GM12878 (cell line): ENCODE measurements around the gene GHSR. TPM values are rescaled to one million over a fixed set of nuclear protein-coding genes. Genes with fewer than 3 reads are reported as not detected.

Experiments
- ATAC-seq: fragments of 200-7000 bp; cut with Tn5 transposase; 3 replicates; pipeline ENCODE4 v1.9.1; 2020; ENCODE audit warnings: mild to moderate bottlenecking, moderate library complexity
- BruUV-seq: library from RNA; stranded (reverse); fragments of 400-500 nt; replicated peaks from 2 replicates; lab custom pipeline; 2021; lab: Mats Ljungman, UMichigan
- CTCF ChIA-PET: fragments of 300-600 bp; sonication (Branson Sonifier 250); formaldehyde crosslinking; extraction: SDS; loops from one replicate; lab custom pipeline; 2021; ENCODE audit warnings: inconsistent platforms; lab: Yijun Ruan, JAX
- POLR2A ChIA-PET: fragments of 350-600 bp; formaldehyde crosslinking; extraction: SDS; loops from one replicate; lab custom pipeline; 2021; ENCODE audit warnings: inconsistent platforms; lab: Charles Lee
- RAD21 ChIA-PET: fragments of 300-600 bp; sonication (Branson Sonifier 250); formaldehyde crosslinking; loops from one replicate; lab custom pipeline; 2023; ENCODE audit warnings: antibody characterized with exemption; ENCODE audit not compliant: unreplicated experiment; lab: Charles Lee
- SMC1A ChIA-PET: fragments of 300-600 bp; sonication (Branson Sonifier 250); formaldehyde crosslinking; loops from one replicate; lab custom pipeline; 2023; ENCODE audit not compliant: unreplicated experiment, uncharacterized antibody; lab: Charles Lee
- DNase-seq: peaks from one replicate; pipeline ENCODE4 v3.0.0-alpha.2; 2011; ENCODE audit warnings: low read depth, low spot score
- FAIRE-seq: peaks from 3 replicates; lab custom pipeline; 2011; peaks lifted over from hg19 to GRCh38; lab: Jason Lieb, UNC
- H2AFZ ChIP-seq: 2 replicates; pipeline ENCODE4 v1.6.0; 2011; ENCODE audit warnings: low read depth, low read length, control low read depth; ENCODE audit not compliant: control insufficient read depth
- H3K27ac ChIP-seq: 2 replicates; pipeline ENCODE4 v1.5.1; 2011; ENCODE audit warnings: control low read depth; ENCODE audit not compliant: control insufficient read depth, insufficient read depth
- H3K27me3 ChIP-seq, 2 experiments: replicated peaks in 1 of 2; 2 replicates each; pipeline versions ENCODE4 v1.6.0 to v1.6.1; 2011; ENCODE audit warnings: low read length in 1 of 2; ENCODE audit not compliant: control insufficient read depth in 2 of 2, insufficient read depth in 2 of 2
- H3K36me3 ChIP-seq, 2 experiments: 2 replicates each; pipeline ENCODE4 v1.5.1; 2011; ENCODE audit warnings: low read length in 1 of 2; ENCODE audit not compliant: control insufficient read depth in 2 of 2, insufficient read depth in 2 of 2
- H3K4me1 ChIP-seq: 2 replicates; pipeline ENCODE4 v1.6.1; 2011; ENCODE audit warnings: mild to moderate bottlenecking, low read length, moderate library complexity, mixed read lengths; ENCODE audit not compliant: control insufficient read depth, insufficient read depth
- H3K4me2 ChIP-seq: 2 replicates; pipeline ENCODE4 v1.6.0; 2011; ENCODE audit warnings: control low read depth; ENCODE audit not compliant: control insufficient read depth, insufficient read depth
- H3K4me3 ChIP-seq: fragments of 200-600 bp; sonication (generic); 2 replicates; pipeline ENCODE4 v1.5.1; 2016
- H3K79me2 ChIP-seq: 2 replicates; pipeline ENCODE4 v1.6.0; 2011; ENCODE audit warnings: low read length; ENCODE audit not compliant: control insufficient read depth, insufficient read depth
- H3K9ac ChIP-seq: 2 replicates; pipeline ENCODE4 v1.8.0; 2011; ENCODE audit warnings: low read length, control low read depth, mixed read lengths; ENCODE audit not compliant: control insufficient read depth, insufficient read depth
- H3K9me3 ChIP-seq: replicated peaks from 3 replicates; pipeline ENCODE4 v1.5.1; 2011; ENCODE audit warnings: mild to moderate bottlenecking, low read length; ENCODE audit not compliant: control insufficient read depth, insufficient read depth
- H4K20me1 ChIP-seq: 2 replicates; pipeline ENCODE4 v1.6.0; 2011; ENCODE audit not compliant: control insufficient read depth, insufficient read depth
- IRF3 ChIP-seq: fragments of 450-650 bp; IDR thresholded peaks from 2 replicates; pipeline ENCODE4 v1.6.1; 2014; ENCODE audit warnings: mild to moderate bottlenecking
- IRF5 ChIP-seq: fragments of 450-650 bp; IDR thresholded peaks from 2 replicates; pipeline ENCODE4 v1.6.1; 2017; ENCODE audit warnings: borderline replicate concordance
- NBN ChIP-seq: fragments of 450-650 bp; IDR thresholded peaks from 2 replicates; pipeline ENCODE4 v1.6.1; 2016
- NR2F1 ChIP-seq: fragments of 450-650 bp; conservative IDR thresholded peaks from 2 replicates; pipeline ENCODE4 v1.6.1; 2017; ENCODE audit warnings: mild to moderate bottlenecking
- PAX8 ChIP-seq: fragments of 450-650 bp; IDR thresholded peaks from 2 replicates; pipeline ENCODE4 v1.6.1; 2017; ENCODE audit warnings: mild to moderate bottlenecking, moderate library complexity
- SIN3A ChIP-seq: IDR thresholded peaks from 2 replicates; pipeline ENCODE4 v1.6.1; 2012; ENCODE audit warnings: low read depth, low read length, improper control_type of control experiment
- SPI1 ChIP-seq: IDR thresholded peaks from 2 replicates; pipeline ENCODE4 v1.6.1; 2011; ENCODE audit warnings: low read depth, mild to moderate bottlenecking, low read length, moderate library complexity, borderline replicate concordance; ENCODE audit not compliant: insufficient read depth
- ZNF24 ChIP-seq: fragments of 450-650 bp; IDR thresholded peaks from 2 replicates; pipeline ENCODE4 v1.6.1; 2017; ENCODE audit warnings: antibody characterized with exemption, mild to moderate bottlenecking
- WGBS: methylation state at CpG from one replicate; pipeline ENCODE4 v1.1.6; 2016; ENCODE audit warnings: low lambda C conversion rate; ENCODE audit not compliant: insufficient replicate concordance, insufficient coverage; ENCODE audit errors: missing lambda C conversion rate; 5-methylcytosine and 5-hydroxymethylcytosine counted together
- in situ Hi-C: fragments of 300-500 bp; cut with MboI; formaldehyde crosslinking; loops from 9 replicates; pipeline ENCODE4 v1.14.3; 2018; ENCODE audit warnings: mixed read lengths
- intact Hi-C: fragments of 100-400 bp; cut with micrococcal nuclease; formaldehyde crosslinking; loops from one replicate; pipeline ENCODE4 v1.14.2; 2022; ENCODE audit not compliant: unreplicated experiment
- polyA plus RNA-seq, 11 experiments: library from polyadenylated mRNA; depleted of rRNA in 4 of 11; unstranded in 6 of 11; stranded (reverse) in 5 of 11; fragments of >200 nt; fragmentation: Nextera tagmentation in 4 of 11; fragmentation: Illumina TruSeq in 1 of 11; extraction: Ambion mirVana in 4 of 11; extraction: Trizol in 1 of 11; gene quantifications; 1 replicate in 1 of 11; 2 replicates in 10 of 11; pipeline versions ENCODE4 v1.2.1 to v1.2.3, GENCODE V29; 2011 to 2016; ENCODE audit warnings: inconsistent platforms in 2 of 11, missing spikeins in 2 of 11, low read depth in 1 of 11
- total RNA-seq, 4 experiments: library from RNA; depleted of rRNA in 3 of 4; stranded (reverse); fragments of >200 nt in 3 of 4; fragmentation: Illumina TruSeq in 1 of 4; extraction: Trizol in 1 of 4; gene quantifications; 2 replicates each; pipeline versions ENCODE4 v1.2.1 to v1.2.3, GENCODE V29; 2013 to 2021

GHSR gene
- total and polyA plus RNA-seq, 10 of the 15 experiments (the other 5 are each of a cell fraction or from before 2014, with no cell fraction given) = not detected

- TF ChIP-seq SPI1 = no peak
- TF ChIP-seq SIN3A = no peak
- no peak for TF ChIP-seq ZNF24
- TF ChIP-seq IRF5 = no peak
- TF ChIP-seq NBN = no peak
- TF ChIP-seq PAX8 = no peak
- no peak for TF ChIP-seq IRF3
Measured at GRCh38 chr3:172402090-172402489, 46.2 kb downstream of the GHSR start (continued).

GRCh38 chr3:172398484-172398883, 49.8 kb downstream of the GHSR start:
- Histone ChIP-seq H3K9ac (no peak overlapping the region), H4K20me1 (no peaks in the 10 kb centered on the region), H3K27me3 (no peaks in the 10 kb centered on the region), H3K36me3 (peaks cover 3 to 11% of the 10 kb centered on the region in 2 experiments), H3K4me2 (no peak overlapping the region), H3K27ac (no peak overlapping the region), H3K79me2 (no peaks in the 10 kb centered on the region), H3K9me3 (no peaks in the 10 kb centered on the region), H3K4me1 (no peaks in the 10 kb centered on the region), H2AFZ (no peak overlapping the region), H3K4me3 (no peak overlapping the region)
- 91% methylated on average over 4 of the region's 4 CpGs for WGBS
- FAIRE-seq (no peak), ATAC-seq (no peak), DNase-seq (no peak)
- ChIA-PET CTCF (interaction anchor here (1.3 to 1.7 kb wide), 5 partner anchors 8 to 63 kb away, joined by 3 to 5 read pairs (median 3); no protein-coding TSS in a partner anchor), POLR2A (interaction anchor here (0.5 kb wide), 1 partner anchor 224 kb away, joined by 3 read pairs; no protein-coding TSS in a partner anchor), RAD21 (no interaction called here), SMC1A (interaction anchor here (1.1 to 1.2 kb wide), 2 partner anchors 8 to 20 kb away, joined by 3 read pairs; no protein-coding TSS in a partner anchor)
- in situ Hi-C loops (no loop called here), intact Hi-C loops (no loop called here)
- BruUV-seq = no TSS peak
- no peak for TF ChIP-seq PAX8
- no peak for TF ChIP-seq NR2F1
